Esophagus muscularis mucosa (tissue), 4 donors: ENCODE measurements around the gene ENTPD5.

Experiments
- EP300 ChIP-seq: sonication (generic); formaldehyde crosslinking; IDR thresholded peaks from one replicate; pipeline ENCODE4 v1.6.1; 2017; ENCODE audit warnings: antibody characterized with exemption
- POLR2A ChIP-seq: fragments of 450-650 bp; IDR thresholded peaks from one replicate; pipeline ENCODE4 v1.6.1; 2017; ENCODE audit warnings: antibody characterized with exemption, moderate library complexity, mild to moderate bottlenecking, low read depth
- POLR2AphosphoS5 ChIP-seq, 2 donors: sonication (generic); formaldehyde crosslinking; IDR thresholded peaks; one replicate each; pipeline ENCODE4 v1.6.1; 2017; ENCODE audit warnings: antibody characterized with exemption in 2 of 2
- TF ChIP-seq, protein P1 (sequence below), 3 experiments: fragments of 200-600 bp in 2 of 3; fragments of 450-650 bp in 1 of 3; sonication (generic) in 2 of 3; IDR thresholded peaks; one replicate each; pipeline ENCODE4 v1.5.1; 2017 to 2019; ENCODE audit warnings: antibody characterized with exemption in 3 of 3, mild to moderate bottlenecking in 2 of 3, moderate library complexity in 1 of 3

DNA sequence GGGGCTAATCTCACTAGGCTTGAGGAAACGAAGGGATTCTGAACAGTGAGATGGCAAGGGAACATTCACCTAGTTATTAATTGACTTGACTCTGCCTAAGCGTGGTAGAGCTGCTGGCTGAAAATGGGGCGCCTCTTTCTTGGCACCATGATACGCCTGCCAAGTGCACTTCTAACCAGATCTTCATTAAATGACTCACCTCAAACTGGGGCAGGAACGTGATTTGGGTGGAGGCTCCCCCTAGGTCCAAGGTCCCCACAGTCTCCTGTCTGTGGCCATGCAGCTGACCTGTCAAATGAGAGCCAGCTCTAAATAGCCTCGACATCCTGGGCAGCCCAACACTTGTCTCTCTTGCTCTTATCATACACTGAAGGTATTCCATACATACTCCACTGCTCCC is 43.0 kb downstream of the ENTPD5 start:
- TF ChIP-seq, protein P1, sequence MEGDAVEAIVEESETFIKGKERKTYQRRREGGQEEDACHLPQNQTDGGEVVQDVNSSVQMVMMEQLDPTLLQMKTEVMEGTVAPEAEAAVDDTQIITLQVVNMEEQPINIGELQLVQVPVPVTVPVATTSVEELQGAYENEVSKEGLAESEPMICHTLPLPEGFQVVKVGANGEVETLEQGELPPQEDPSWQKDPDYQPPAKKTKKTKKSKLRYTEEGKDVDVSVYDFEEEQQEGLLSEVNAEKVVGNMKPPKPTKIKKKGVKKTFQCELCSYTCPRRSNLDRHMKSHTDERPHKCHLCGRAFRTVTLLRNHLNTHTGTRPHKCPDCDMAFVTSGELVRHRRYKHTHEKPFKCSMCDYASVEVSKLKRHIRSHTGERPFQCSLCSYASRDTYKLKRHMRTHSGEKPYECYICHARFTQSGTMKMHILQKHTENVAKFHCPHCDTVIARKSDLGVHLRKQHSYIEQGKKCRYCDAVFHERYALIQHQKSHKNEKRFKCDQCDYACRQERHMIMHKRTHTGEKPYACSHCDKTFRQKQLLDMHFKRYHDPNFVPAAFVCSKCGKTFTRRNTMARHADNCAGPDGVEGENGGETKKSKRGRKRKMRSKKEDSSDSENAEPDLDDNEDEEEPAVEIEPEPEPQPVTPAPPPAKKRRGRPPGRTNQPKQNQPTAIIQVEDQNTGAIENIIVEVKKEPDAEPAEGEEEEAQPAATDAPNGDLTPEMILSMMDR (IDR thresholded peaks at IDR 0.05): no peak
- TF ChIP-seq POLR2A (no peak), EP300 (no peak), POLR2AphosphoS5 (IDR thresholded peaks at IDR 0.05) (no peak)
